NCI-H748 (cell line): ENCODE data around the gene FHIT.

Experiments
- DNase-seq: peaks from one replicate; lab custom pipeline; 2025; ENCODE audit not compliant: unreplicated experiment; lab: John Stamatoyannopoulos, UW

FHIT gene

DNA sequence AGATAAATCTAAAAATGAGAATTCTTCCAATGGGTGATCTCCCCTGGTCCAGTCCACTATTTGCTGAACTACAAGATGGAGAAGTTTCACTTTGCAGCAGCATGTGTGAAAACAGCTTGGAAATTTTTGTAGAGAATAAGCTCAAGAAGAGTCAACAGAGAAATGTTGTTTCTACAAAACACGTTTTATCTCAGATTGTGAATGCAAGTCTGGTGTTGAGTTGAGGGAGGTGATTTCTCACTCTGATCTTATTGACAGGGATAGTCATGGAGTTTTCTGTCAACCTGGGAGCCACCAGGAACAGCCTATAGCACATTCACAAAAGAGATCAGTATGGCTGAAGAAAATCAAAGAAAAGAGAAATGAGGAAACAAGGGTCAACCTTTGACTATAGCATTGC is 1220.3 kb downstream of the FHIT start:
- DNase-seq = no peak

GRCh38 chr3:60028233-60028632 is 1223.0 kb downstream of the FHIT start:
- no peak for DNase-seq

- no peak for DNase-seq
These were observed 1223.9 kb downstream of the FHIT start for GRCh38 chr3:60027335-60027734.

GRCh38 chr3:60025096-60026050 is 1225.9 kb downstream of the FHIT start:
- DNase-seq = no peak

DNA sequence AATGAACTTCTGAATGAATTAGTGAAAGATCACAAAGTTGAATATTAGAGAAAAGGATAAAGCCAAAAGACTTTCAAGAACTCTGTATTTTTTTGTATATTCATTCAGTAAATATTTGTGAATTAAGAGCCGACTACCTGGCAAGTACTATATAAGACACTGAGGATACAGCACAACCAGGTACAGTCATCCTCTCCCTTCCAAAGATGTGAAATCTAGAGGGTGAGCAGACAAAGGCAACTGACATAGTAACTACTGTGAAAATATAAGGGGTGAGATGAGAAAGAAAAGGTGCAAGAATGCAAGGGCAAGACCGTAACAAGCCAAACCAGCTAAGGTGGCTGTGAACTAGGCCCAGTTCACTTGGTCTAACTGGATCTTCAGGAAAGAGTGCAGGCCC is 1226.9 kb downstream of the FHIT start:
- no peak for DNase-seq

GRCh38 chr3:60023189-60023588 is 1228.1 kb downstream of the FHIT start:
- no peak for DNase-seq

DNA sequence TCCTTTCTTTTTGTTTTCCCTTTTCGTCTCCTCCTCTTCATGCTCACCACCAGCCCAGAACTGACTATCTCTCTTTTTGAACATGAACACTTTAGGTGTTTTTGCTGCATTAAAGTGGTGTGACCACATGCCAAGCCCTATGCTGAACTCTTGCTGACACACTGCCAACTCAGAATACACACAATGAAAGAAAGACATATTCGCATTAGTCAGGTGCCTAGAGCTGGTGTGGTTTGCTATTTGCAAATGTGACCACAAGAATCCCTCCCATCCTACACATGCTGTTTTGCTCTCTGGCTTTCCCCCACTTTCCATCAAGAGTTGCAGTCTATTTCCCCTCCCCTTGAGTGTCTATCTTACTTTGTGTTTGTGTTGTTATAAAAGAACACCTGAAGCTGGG is 1233.6 kb downstream of the FHIT start:
- no peak for DNase-seq

- no peak for DNase-seq
These were observed 1236.1 kb downstream of the FHIT start for GRCh38 chr3:60015032-60015705.

GRCh38 chr3:60013241-60013640 is 1238.0 kb downstream of the FHIT start:
- DNase-seq = no peak

GRCh38 chr3:60011218-60011617 is 1240.0 kb downstream of the FHIT start:
- no peak for DNase-seq

- no peak for DNase-seq
These were observed 1240.5 kb downstream of the FHIT start for GRCh38 chr3:60010781-60011180.

- no peak for DNase-seq
These were observed 1241.2 kb downstream of the FHIT start for GRCh38 chr3:60009931-60010478.

DNA sequence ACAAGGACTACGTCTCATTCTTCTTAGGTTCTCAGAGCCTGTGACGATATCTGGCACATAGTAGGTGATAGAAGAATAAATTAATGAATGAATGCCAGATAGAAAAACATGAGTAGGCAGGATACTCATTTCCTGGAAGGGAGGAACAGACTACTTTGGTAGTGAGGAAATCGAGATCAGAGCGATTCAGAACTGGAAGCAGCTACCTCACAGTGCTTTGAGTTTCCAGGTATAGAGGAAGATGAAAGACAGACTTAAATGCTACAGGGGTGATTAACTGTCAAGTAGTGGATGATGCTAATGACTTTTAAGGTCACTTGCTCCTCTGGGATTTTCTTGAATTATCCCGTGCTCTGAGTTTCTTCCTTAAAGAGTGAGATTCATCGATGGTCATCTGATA is 1249.9 kb downstream of the FHIT start:
- no peak for DNase-seq

DNA sequence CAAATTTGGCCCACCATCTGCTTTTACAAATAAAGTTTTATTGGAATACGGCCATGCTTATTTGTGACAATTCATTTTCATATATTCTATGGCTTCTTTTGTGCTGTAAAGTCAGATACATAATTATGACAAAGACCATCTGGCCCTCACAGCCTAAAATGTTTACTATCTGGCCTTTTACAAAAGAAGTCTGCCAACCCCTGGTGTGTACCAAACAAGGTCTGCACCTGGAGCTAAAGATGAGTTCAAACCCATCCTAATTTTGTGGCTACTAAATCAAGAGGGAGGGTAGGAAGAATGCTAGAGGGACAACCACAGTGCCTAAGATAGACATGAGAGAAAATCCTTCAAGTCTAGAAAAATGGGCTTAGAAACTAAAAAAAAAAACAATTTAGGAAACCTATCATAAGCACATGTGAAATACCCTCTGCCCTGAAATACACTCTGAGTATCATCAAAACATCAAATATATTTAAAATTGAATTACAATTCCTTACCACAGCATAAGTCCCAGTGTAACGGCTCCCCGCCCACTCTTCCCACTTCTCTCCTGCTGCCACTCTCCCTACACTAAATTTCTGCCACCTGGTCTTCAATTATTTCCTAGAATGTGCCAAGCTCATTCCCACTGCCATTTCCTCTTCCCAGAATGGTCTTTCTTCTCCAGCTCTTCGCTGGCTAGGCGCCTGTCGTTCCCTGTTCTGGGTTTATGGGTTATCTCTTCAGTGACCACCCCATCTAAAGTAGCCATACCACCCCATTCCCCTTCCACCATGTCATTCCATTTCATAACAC is 1250.7 kb downstream of the FHIT start:
- DNase-seq = peak; percentile 92

DNA sequence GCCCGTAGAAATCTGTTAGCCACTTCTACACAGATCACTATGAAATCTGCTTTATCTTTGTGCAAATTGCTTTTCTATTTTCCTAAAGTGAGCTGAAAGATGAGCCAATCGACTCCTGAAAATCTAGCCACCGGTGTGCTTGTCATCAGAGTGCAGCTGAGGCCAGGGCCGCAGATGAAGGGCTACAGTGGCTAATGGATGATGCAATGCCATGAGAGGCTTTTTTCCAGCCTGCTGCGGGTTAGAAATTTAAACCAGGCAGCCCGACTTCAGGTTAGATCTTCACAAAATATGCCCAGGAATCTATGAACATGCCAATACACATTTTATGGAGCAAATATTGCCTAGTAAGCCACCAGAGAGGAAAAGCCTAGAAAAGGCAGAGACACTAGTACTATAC is 1253.2 kb downstream of the FHIT start:
- peak; percentile 19 for DNase-seq

DNA sequence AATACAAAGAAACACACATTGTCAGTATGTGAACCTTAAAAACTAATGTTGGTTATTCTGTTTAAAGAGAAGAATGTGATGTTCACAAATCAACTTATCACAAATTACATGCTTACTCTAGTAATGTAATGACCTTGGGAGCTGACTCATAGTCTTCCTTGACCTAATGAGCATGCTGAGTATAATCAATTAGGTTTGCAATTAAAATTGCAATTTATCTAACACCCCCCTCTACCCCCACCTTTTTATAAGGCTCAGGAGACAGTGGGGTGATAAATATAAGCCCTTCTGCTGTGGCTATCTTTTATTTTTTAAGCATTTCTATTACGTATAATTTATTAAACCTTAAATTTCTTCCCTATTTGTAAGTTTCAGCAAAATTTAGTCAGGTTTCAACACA is 1253.7 kb downstream of the FHIT start:
- no peak for DNase-seq

DNA sequence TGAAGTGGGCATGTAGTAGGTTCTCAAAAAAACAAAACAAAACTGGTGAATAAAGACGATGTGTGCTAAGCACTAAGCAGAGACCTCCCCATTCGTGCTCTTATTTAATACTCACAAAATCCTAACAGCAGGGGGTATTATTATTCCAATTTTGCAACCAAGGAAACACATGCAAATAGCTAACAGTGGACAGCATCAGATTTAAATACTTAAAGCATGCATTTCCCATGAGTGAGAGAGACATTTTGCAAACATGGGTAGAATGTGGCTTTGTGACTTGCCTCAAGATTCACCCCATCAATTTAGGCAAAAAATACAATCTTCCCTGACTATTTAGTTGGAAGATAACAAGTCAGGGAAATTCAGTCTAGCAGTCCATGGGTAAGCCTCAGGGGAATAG is 1255.2 kb downstream of the FHIT start:
- peak; percentile 50 for DNase-seq

GRCh38 chr3:59995563-59995962 is 1255.7 kb downstream of the FHIT start:
- no peak for DNase-seq

GRCh38 chr3:59994732-59995304 is 1256.4 kb downstream of the FHIT start:
- DNase-seq = peak; percentile 36

- no peak for DNase-seq
These were observed 1258.7 kb downstream of the FHIT start for GRCh38 chr3:59992578-59992977.

- DNase-seq = peak; percentile 79
These were observed 1260.3 kb downstream of the FHIT start for GRCh38 chr3:59990915-59991314.
